Panc1 (cell line): ENCODE data around the gene ASMTL. TPM values are rescaled to one million over a fixed set of nuclear protein-coding genes. Genes with fewer than 3 reads are reported as not detected.

Source experiments
- ATAC-seq: fragments of 200-7000 bp; cut with Tn5 transposase; 2 replicates; pipeline ENCODE4 v1.9.1; 2020; ENCODE audit warnings: mild to moderate bottlenecking, moderate library complexity
- BruUV-seq: library from RNA; stranded (reverse); fragments of 400-500 nt; replicated peaks from 2 replicates; lab custom pipeline; 2021; lab: Mats Ljungman, UMichigan
- CTCF ChIA-PET: fragments of 300-600 bp; sonication (Branson Sonifier 250); formaldehyde crosslinking; loops from one replicate; lab custom pipeline; 2022; ENCODE audit warnings: antibody characterized with exemption; lab: Charles Lee
- POLR2A ChIA-PET: fragments of 300-600 bp; sonication (Branson Sonifier 250); formaldehyde crosslinking; loops from one replicate; lab custom pipeline; 2022; ENCODE audit warnings: antibody characterized with exemption; lab: Charles Lee
- DNase-seq: peaks from one replicate; pipeline ENCODE4 v3.0.0-alpha.2; 2010; ENCODE audit warnings: low read depth, low spot score
- H3K27ac ChIP-seq: 2 replicates; pipeline ENCODE4 v1.5.1; 2011; ENCODE audit warnings: mild to moderate bottlenecking, low read length, inconsistent platforms
- H3K27me3 ChIP-seq: fragments of 200-500 bp; sonication (Bioruptor generic); 2 replicates; pipeline ENCODE4 v1.6.0; 2014; ENCODE audit warnings: low read length, inconsistent platforms; ENCODE audit not compliant: control insufficient read depth, insufficient read depth
- H3K36me3 ChIP-seq: fragments of 200-500 bp; sonication (Bioruptor generic); 2 replicates; pipeline ENCODE4 v1.5.1; 2014; ENCODE audit warnings: inconsistent platforms, mild to moderate bottlenecking, low read length, moderate library complexity; ENCODE audit not compliant: control insufficient read depth, insufficient read depth
- H3K4me1 ChIP-seq: 2 replicates; pipeline ENCODE4 v1.5.1; 2011; ENCODE audit warnings: inconsistent platforms, mild to moderate bottlenecking, low read length, moderate library complexity; ENCODE audit not compliant: control insufficient read depth, insufficient read depth
- H3K4me3 ChIP-seq, 2 experiments: 2 replicates each; pipeline ENCODE4 v1.5.1; 2011 to 2012; ENCODE audit warnings: low read depth in 2 of 2, low read length in 2 of 2, mild to moderate bottlenecking in 2 of 2, inconsistent platforms in 1 of 2, moderate library complexity in 1 of 2
- H3K9me3 ChIP-seq: fragments of 200-500 bp; sonication (Bioruptor generic); 2 replicates; pipeline ENCODE4 v1.5.1; 2014; ENCODE audit warnings: low read depth, mild to moderate bottlenecking, inconsistent platforms, low read length, moderate library complexity; ENCODE audit not compliant: control insufficient read depth, insufficient read depth
- POLR2AphosphoS5 ChIP-seq: IDR thresholded peaks from 2 replicates; pipeline ENCODE4 v1.6.1; 2012; ENCODE audit warnings: mild to moderate bottlenecking, low read depth, low read length, moderate library complexity
- in situ Hi-C: cut with HindIII; loops from 2 replicates; pipeline ENCODE4 v1.10.0; 2016; ENCODE audit warnings: low sequenced_read_pairs, low pct_unique_long_range_greater_than_20kb
- intact Hi-C: fragments of 100-400 bp; cut with micrococcal nuclease; formaldehyde crosslinking; loops from one replicate; pipeline ENCODE4 v1.10.0; 2022; ENCODE audit not compliant: unreplicated experiment
- total RNA-seq: library from RNA; stranded (reverse); gene quantifications from one replicate; pipeline ENCODE4 v1.2.1, GENCODE V29; 2021; ENCODE audit not compliant: unreplicated experiment
- TF ChIP-seq, protein P1 (sequence below): fragments of 450-650 bp; IDR thresholded peaks from 2 replicates; pipeline ENCODE4 v1.5.1; 2017; ENCODE audit warnings: mild to moderate bottlenecking

Gene ASMTL
- total RNA-seq, 1 experiment from 2014 or later = 16.5 TPM

DNA sequence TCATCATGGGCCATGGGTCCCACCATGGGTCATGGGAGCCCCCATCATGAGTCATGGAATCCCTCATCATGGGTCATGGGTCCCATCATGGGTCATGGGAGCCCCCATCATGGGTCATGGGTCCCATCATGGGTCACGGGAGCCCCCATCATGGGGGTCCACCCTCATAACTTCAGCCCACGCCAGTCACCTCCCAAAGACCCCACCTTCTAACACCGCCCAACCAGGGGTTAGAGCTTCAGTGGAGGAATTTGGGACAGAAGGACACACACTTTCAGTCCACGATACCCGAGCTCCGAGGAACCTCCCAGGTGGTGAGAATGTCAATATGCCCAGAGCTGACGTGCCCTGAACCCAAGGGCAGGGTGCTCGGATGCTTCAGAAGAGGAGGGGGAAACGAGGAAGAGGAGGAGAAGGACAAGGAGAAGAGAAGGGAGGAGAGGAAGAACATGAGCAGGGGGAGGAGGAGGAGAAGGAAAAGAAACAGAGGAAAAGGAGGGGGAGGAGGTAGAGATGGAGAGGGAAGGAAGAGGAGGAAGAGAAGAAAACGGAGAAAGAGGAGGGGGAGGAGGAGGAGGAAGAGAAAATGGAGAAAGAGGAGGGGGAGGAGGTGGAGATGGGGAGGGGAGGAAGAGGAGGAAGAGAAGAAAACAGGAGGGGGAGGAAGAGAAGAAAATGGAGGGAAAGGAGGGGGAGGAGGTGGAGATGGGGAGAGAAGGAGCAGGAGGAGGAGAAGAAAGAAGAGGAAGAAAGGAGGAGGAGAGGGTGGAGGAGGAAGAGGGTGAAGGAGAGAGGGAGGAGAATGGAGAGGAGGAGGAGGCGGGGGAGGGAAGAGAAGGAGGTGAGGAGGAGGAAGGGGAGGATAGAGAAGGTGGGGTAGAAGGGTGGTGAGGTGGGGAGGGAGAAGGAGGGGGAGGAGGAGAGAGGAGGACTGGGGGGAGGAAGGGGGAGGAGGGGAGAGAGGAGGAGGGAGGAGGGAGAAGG is 98.4 kb downstream of the ASMTL start:
- H3K9me3 ChIP-seq = no peaks in the 10 kb centered on the region
- no peaks in the 10 kb centered on the region for H3K36me3 ChIP-seq
- no peaks in the 10 kb centered on the region for H3K27me3 ChIP-seq
- no peaks in the 10 kb centered on the region for H3K4me1 ChIP-seq
- no peak overlapping the region for H3K4me3 ChIP-seq
- H3K27ac ChIP-seq = no peak overlapping the region
- TF ChIP-seq, protein P1, sequence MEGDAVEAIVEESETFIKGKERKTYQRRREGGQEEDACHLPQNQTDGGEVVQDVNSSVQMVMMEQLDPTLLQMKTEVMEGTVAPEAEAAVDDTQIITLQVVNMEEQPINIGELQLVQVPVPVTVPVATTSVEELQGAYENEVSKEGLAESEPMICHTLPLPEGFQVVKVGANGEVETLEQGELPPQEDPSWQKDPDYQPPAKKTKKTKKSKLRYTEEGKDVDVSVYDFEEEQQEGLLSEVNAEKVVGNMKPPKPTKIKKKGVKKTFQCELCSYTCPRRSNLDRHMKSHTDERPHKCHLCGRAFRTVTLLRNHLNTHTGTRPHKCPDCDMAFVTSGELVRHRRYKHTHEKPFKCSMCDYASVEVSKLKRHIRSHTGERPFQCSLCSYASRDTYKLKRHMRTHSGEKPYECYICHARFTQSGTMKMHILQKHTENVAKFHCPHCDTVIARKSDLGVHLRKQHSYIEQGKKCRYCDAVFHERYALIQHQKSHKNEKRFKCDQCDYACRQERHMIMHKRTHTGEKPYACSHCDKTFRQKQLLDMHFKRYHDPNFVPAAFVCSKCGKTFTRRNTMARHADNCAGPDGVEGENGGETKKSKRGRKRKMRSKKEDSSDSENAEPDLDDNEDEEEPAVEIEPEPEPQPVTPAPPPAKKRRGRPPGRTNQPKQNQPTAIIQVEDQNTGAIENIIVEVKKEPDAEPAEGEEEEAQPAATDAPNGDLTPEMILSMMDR = no peak
- no peak for TF ChIP-seq POLR2AphosphoS5
- intact Hi-C loops = no loop called here
- POLR2A ChIA-PET = no interaction called here
- in situ Hi-C loops = no loop called here
- BruUV-seq = no TSS peak
- ATAC-seq (no peak), DNase-seq (no peak)
- CTCF ChIA-PET = no interaction called here

Other genes starting within 250 kb of the ASMTL start
- 0.67 TPM for gene CRLF2, start 240.3 kb downstream of the ASMTL start, total RNA-seq
- gene CSF2RA, start 184.1 kb downstream of the ASMTL start, total RNA-seq = 0.33 TPM
- 0.28 TPM for gene IL3RA, start 116.1 kb downstream of the ASMTL start, total RNA-seq
- gene SLC25A6, start 60.8 kb downstream of the ASMTL start, total RNA-seq = 125 TPM
- 0.18 TPM for gene P2RY8, start 84.3 kb upstream of the ASMTL start, total RNA-seq
- 22.1 TPM for gene AKAP17A, start 138.7 kb upstream of the ASMTL start, total RNA-seq
- gene ASMT, start 162.2 kb upstream of the ASMTL start, total RNA-seq = not detected